GM18502 (cell line): ENCODE data around the gene RIF1.
"Not testable (repeated sequence)": the region's sequence is repeated elsewhere in the genome, so short reads cannot be mapped to it uniquely, and the experiment has no call there.

ENCODE experiments used
- ATAC-seq: cut with Tn5 transposase; IDR thresholded peaks from one replicate; pipeline ENCODE4 v1.9.1; 2021; ENCODE audit warnings: mild to moderate bottlenecking; ENCODE audit not compliant: unreplicated experiment, poor library complexity

The RIF1 gene

DNA sequence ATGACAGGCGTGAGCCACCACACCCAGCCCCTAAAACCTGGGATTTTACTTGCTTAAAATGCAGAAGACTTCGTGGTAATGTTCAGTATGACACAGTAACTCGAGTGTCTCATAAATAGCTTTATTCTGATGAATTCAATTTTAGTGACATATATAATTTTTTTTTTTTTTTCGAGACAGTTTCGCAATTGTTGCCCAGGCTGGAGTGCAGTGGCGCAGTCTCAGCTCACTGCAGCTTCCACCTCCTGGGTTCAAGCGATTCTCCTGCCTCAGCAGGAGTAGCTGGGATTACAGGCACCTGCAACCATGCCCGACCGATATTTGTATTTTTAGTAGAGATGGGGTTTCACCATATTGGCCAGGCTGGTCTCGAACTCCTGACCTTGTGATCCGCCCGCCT, 12.0 kb downstream of the RIF1 start:
- not testable (repeated sequence) for ATAC-seq

- peak; percentile 78 for ATAC-seq
These were observed 13.3 kb downstream of the RIF1 start for GRCh38 chr2:151422917-151423439.

DNA sequence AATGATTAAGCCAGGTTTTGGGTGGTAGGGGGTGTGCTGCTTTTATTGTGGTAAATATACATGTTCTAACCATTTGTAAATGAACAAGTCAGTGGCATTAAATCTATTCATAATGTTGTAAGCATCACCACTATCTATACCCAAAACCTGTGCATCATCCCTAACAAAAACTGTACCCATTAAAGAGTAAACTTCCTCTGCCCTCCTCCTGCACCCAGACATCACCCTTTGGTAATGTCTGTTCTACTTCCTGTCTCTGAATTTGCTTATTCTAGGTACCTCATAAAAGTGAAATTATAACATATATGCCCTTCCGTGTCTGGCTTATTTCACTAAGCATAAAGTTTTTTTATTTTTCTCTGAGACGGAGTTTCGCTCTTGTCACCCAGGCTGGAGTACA, 14.1 kb downstream of the RIF1 start:
- no peak for ATAC-seq

GRCh38 chr2:151437630-151438029, 27.9 kb downstream of the RIF1 start:
- no peak for ATAC-seq

GRCh38 chr2:151438506-151438905, 28.8 kb downstream of the RIF1 start:
- ATAC-seq = no peak

DNA sequence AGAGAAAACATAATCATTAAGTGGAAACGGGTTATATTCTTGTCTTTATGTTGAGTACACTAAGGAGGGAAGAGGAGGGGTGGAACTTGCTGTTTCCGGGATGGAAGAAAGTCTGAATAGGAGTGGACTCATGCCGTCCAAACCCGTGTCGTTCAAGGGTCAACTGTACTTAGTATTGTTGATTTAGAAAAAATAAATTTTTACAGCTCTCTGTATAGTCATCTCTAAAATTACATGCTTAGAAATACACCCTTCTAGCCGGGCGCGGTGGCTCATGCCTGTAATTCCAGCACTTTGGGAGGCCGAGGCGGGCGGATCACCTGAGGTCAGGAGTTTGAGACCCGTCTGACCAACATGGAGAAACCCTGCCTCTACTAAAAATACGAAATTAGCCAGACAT, 29.4 kb downstream of the RIF1 start:
- ATAC-seq = no peak

GRCh38 chr2:151459358-151459757, 49.7 kb downstream of the RIF1 start:
- ATAC-seq = no peak

DNA sequence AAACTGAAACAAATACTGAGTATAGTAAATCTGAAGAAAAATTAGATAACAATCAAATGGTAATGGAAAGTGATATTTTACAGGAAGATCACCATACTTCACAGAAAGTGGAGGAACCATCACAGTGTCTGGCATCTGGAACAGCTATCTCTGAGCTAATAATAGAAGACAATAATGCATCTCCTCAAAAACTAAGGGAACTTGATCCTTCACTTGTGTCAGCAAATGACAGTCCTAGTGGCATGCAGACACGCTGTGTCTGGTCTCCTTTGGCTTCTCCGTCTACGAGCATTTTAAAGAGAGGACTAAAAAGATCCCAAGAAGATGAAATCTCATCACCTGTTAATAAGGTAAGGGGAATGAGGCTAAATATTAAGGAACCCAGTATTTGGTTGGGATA, 56.1 kb downstream of the RIF1 start:
- no peak for ATAC-seq

DNA sequence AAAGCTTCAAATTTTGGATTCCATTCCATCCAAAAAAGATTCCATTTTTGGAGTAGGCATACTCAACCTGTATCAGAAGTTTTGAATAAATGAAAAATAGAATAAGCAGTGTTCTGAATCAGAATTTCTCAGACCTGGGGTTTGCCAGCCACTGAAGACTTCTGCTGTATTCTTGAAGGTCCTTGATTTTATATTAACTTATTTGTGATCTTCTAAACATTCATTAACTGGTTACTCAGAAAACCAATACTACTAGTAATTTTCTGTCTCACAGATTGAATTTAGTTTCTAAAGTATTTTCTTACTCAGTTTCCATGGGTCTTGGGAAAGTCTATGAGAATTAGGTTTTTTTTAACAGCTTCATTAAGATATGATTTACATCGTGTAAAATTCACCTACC, 60.9 kb downstream of the RIF1 start:
- no peak for ATAC-seq

DNA sequence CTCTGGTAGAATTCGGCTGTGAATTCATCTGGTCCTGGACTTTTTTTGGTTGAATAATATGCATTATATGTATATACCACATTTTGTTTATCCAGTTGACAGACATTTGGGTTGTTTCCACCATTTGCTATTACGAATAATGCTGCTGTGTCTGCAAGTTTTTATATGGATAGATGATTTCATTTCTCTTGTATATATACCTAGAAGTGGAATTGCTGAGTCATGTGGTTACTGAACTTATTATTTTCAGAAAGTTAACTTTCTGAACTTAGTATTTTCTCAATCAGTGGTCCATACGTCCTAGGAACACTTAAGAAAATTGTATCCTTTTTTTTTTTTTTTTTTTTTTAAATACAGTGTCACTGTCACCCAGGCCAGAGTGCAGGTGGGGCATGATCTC, 63.3 kb downstream of the RIF1 start:
- no peak for ATAC-seq

GRCh38 chr2:151475071-151475470, 65.4 kb downstream of the RIF1 start:
- no peak for ATAC-seq

DNA sequence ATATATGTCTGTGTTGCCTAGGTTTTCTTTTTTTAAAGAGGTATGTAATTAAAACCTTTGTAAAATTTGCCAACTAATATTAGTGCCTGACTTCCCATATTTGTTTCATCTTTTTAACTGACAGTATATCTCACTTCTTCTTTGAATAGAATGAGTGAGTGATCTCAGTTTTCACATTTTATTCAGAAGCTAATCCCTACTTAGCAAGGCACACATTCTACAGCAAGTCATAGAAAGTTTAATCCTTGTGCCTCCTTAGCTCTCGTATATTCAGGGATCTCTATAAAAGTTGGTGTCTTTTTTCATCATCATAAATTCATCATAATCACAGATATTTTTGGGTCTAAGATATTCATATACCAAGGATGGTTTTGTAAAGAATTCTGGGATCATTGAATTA, 66.6 kb downstream of the RIF1 start:
- no peak for ATAC-seq

DNA sequence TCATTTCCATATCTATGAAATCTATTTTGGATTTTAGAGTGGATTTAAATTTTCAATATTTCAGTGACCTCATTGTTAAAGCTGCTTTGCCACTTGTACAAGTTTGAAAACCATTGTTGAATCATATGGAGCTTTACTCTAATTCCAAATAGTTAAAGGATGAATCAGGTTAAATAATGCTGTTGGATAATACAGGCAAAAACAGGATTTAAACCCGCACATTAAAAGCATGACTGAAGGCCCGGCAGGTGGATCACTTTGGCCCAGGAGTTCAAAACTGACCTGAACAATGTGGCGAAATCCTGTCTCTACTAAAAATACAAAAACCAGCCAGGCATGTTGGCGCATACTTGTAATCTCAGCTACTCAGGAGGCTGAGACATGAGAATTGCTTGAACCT, 68.3 kb downstream of the RIF1 start:
- ATAC-seq = no peak

GRCh38 chr2:151481744-151482143, 72.0 kb downstream of the RIF1 start:
- ATAC-seq = no peak

GRCh38 chr2:151482171-151482725, 72.5 kb downstream of the RIF1 start:
- ATAC-seq = no peak

DNA sequence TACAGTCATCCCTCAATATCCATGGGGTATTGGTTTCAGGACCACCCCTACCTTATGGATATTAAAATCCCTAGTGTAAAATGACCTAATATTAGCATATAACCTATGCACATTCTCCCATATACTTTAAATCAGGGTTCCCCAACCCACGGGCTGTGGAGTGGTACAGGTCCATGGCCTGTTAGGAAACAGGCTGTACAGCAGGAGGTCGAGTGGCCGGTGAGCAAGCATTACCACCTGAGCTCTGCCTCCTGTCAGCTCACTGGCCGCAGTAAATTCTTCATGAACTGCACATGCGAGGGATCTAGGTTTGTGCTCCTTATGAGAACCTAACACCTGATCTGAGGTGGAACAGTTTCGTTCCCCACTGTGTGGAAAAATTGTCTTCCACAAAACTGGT, 73.8 kb downstream of the RIF1 start:
- no peak for ATAC-seq

DNA sequence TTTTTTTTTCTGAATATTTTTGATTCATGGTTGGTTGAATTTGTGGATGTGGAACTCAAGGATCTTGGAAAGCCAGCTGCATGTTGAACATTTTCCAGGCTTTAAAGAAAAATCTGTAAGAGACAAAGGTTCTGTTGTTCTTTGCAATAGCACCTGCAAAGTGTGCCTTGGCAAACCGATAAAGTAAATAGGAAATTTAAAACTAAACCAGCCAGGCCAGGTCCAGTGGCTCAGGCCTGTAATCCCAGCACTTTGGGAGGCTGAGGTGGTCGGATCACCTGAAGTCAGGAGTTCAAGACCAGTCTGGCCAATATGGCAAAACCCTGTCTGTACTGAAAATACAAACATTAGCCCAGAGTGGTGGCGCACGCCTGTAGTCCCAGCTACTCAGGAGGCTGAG, 74.4 kb downstream of the RIF1 start:
- no peak for ATAC-seq

DNA sequence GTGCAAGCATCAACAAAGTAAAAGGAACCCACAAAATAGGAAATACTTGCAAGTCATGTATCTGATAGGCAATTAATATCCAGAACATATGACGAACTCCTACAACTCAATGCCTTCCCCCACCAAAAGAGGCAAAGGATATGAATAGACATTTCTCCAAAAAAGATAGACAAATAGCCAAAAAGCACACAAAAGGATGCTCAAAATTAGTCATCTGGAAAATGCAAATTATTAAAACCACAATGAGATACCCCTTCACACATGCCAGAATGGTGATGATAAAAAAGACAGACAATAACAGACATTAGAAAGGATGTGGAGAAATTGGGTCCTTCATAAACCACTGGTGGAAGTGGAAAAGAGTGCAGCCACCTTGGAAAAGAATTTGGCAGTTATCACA, 76.4 kb downstream of the RIF1 start:
- ATAC-seq = no peak

DNA sequence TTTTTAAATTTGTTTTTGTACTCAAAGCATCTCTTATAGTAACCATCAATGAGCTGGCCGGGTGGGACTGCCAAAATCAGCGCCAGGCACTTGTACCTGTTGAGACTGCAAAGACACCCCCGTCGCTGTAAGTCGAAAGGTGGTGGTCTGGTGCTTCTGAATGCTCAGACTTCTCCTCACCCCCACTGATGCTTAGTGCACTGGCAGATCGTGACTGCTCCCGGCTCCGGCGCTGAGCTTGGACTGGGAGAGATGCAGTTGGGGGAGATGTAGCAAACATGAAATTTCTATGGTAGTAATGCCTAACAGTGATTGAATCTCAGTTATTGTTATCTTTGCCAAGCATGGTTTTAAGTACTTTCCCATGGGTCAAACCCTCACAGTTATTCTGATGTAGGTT, 80.6 kb downstream of the RIF1 start:
- ATAC-seq = no peak

- ATAC-seq = no peak
These were observed 81.8 kb downstream of the RIF1 start for GRCh38 chr2:151491496-151491895.

DNA sequence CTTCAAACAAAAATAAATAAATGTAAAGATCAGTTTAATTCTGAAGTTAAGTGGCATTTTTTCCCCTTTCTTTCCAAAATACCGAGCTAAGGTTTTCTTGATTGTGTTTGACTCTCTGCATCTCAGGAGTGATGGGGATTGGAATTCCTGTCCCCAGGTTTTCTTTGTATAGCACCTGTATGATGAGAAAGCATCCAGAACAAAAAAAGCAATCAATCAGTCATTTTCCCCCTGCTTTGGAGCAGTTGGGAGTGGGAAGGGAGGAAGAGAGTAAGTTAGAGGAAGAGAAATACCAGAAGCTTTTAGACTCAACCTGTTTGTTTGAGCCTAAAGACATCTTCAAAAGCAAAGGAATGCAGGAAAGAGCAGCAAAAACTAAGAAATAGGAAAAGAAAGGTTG, 88.5 kb downstream of the RIF1 start:
- ATAC-seq = no peak

DNA sequence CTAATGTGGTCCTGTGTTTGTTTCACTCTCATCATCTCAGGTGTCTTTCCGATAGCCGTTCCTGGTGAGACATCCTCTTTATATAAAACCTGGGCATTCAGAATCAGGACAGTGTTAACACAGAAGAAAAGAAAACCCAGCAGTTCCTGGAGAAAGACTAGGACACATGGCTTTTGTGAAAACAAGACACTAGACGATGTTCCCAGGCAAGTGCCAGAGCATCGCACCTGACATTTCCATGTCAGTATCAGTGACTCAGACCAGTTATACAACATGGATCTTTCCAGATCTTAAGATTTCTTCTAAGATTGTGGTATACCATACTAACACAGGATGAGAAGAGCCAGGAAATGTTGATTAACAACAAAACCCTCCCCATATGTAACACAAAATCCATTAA, 96.5 kb downstream of the RIF1 start:
- no peak for ATAC-seq

DNA sequence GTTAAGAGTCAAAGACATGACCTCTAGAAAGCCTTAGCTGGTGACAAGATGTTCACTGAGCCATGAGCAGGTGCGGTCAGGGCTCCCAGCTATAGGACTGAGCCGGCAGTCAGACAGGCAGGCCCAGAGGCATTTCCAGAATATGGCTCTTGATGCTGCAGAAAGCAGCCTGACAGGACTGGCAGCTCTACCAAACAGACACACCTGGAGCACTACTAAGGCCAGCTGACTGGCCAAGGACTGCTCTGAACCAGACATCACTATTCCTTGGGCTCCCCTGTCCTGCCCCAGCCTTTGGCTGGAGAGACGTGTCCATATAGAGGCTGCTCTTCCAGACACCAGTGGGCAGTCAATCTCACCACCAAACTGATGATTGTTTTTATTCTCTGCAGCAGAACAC, 98.8 kb downstream of the RIF1 start:
- no peak for ATAC-seq
